ENCODE data around the gene TYMP.

GRCh38 chr22:50528682-50529415 lies 963 bp downstream of the TYMP start:
- TF ChIP-seq CHD4 (IDR thresholded peaks at IDR 0.05) (no peak), GATAD2B (conservative IDR thresholded peaks at IDR 0.05; ENCODE audit: low read depth) (no peak), CHD2 (IDR thresholded peaks at IDR 0.05; ENCODE audit: borderline replicate concordance, low read depth, low read length) (no peak), HDAC2 (IDR thresholded peaks at IDR 0.05) (no peak), SIN3A (IDR thresholded peaks at IDR 0.05; ENCODE audit: low read depth, low read length) (no peak)
